Measurements from ENCODE around the gene ARHGDIA.
"Not testable (repeated sequence)": the region's sequence is repeated elsewhere in the genome, so short reads cannot be mapped to it uniquely, and the experiment has no call there.

The ARHGDIA gene

GRCh38 chr17:81870981-81871386 lies at the start of gene ARHGDIA:
TSS of gene ARHGDIA (minus strand) at chr17:81871337. CDS start at chr17:81869930, 1,407 bp downstream.
- Mint-ChIP-seq H3K27me3 (ENCODE audit: low read depth, poor library complexity) (no peaks in the 10 kb centered on the region), H3K36me3 (ENCODE audit: low read depth) (no peaks in the 10 kb centered on the region), H3K9me3 (no peaks in the 10 kb centered on the region), H3K4me1 (peaks cover 58% of the 10 kb centered on the region), H3K4me3 (peak within 1 kb of the TSS; percentile 85), H3K27ac (peak within 1 kb of the TSS; percentile 84)
- no peak for TF ChIP-seq CTCF (IDR thresholded peaks at IDR 0.05)
- DNase-seq, result peak; percentile 33

GRCh38 chr17:81918832-81919545 lies 47.9 kb upstream of the ARHGDIA start:
- DNase-seq, result no peak
- Mint-ChIP-seq H3K27me3 (ENCODE audit: low read depth, poor library complexity) (peaks cover 4% of the 10 kb centered on the region), H3K9me3 (no peaks in the 10 kb centered on the region), H3K4me1 (peaks cover 41% of the 10 kb centered on the region), H3K36me3 (ENCODE audit: low read depth) (peaks cover 11% of the 10 kb centered on the region), H3K4me3 (peak overlapping the region; percentile 84), H3K27ac (peak overlapping the region; percentile 64)
- TF ChIP-seq CTCF (IDR thresholded peaks at IDR 0.05), result no peak

GRCh38 chr17:81918333-81918669 lies 47.2 kb upstream of the ARHGDIA start:
- not testable (repeated sequence) for H3K27me3 Mint-ChIP-seq (ENCODE audit: low read depth, poor library complexity); DNase-seq; H3K9me3 Mint-ChIP-seq; H3K27ac Mint-ChIP-seq
- Mint-ChIP-seq H3K4me3 (peak overlapping the region; percentile 84), H3K4me1 (peaks cover 37% of the 10 kb centered on the region), H3K36me3 (ENCODE audit: low read depth) (peaks cover 15% of the 10 kb centered on the region)

- no peaks in the 10 kb centered on the region for H3K9me3 Mint-ChIP-seq
- peak within 1 kb of the TSS; percentile 84 for H3K4me3 Mint-ChIP-seq
- H3K36me3 Mint-ChIP-seq (ENCODE audit: low read depth), result peaks cover 20% of the 10 kb centered on the region
- no peak for TF ChIP-seq CTCF (IDR thresholded peaks at IDR 0.05)
- H3K27me3 Mint-ChIP-seq (ENCODE audit: low read depth, poor library complexity), result peaks cover 4% of the 10 kb centered on the region
- H3K27ac Mint-ChIP-seq, result peak within 1 kb of the TSS; percentile 64
- DNase-seq, result peak; percentile 85
- peaks cover 32% of the 10 kb centered on the region for H3K4me1 Mint-ChIP-seq
These were observed 46.6 kb upstream of the ARHGDIA start, which contains the start of gene SIRT7 for GRCh38 chr17:81917565-81918332. TSS of gene SIRT7 (minus strand) at chr17:81918176. CDS start at chr17:81918131, 45 bp downstream.

- DNase-seq, result no peak
- Mint-ChIP-seq H3K36me3 (ENCODE audit: low read depth) (peaks cover 21% of the 10 kb centered on the region), H3K4me1 (peaks cover 21% of the 10 kb centered on the region), H3K27me3 (ENCODE audit: low read depth, poor library complexity) (peaks cover 6% of the 10 kb centered on the region), H3K27ac (no peak overlapping the region), H3K4me3 (peak overlapping the region; percentile 83), H3K9me3 (no peaks in the 10 kb centered on the region)
- no peak for TF ChIP-seq CTCF (IDR thresholded peaks at IDR 0.05)
These were observed 45.3 kb upstream of the ARHGDIA start for GRCh38 chr17:81916234-81917001.

GRCh38 chr17:81915331-81915730 lies 44.2 kb upstream of the ARHGDIA start:
- no peak for TF ChIP-seq CTCF (IDR thresholded peaks at IDR 0.05)
- H3K36me3 Mint-ChIP-seq (ENCODE audit: low read depth), result peaks cover 16% of the 10 kb centered on the region
- H3K27ac Mint-ChIP-seq, result no peak overlapping the region
- H3K27me3 Mint-ChIP-seq (ENCODE audit: low read depth, poor library complexity), result peaks cover 6% of the 10 kb centered on the region
- no peak for DNase-seq
- peaks cover 16% of the 10 kb centered on the region for H3K4me1 Mint-ChIP-seq
- no peak overlapping the region for H3K4me3 Mint-ChIP-seq
- no peaks in the 10 kb centered on the region for H3K9me3 Mint-ChIP-seq

Data from nephron progenitor cell (in vitro differentiated cells).